GM23338 (cell line): ENCODE data around the gene EIF1B. TPM values are rescaled to one million over a fixed set of nuclear protein-coding genes. Genes with fewer than 3 reads are reported as not detected.

Source experiments
- ATAC-seq: fragments of 200-7000 bp; cut with Tn5 transposase; 3 replicates; pipeline ENCODE4 v1.9.1; 2020
- DNase-seq: peaks from one replicate; pipeline ENCODE4 v3.0.0-alpha.2; 2015; ENCODE audit warnings: low spot score
- H2AFZ ChIP-seq: fragments of 200-600 bp; sonication (generic); 2 replicates; pipeline ENCODE4 v1.8.0; 2016; ENCODE audit warnings: antibody characterized with exemption, mild to moderate bottlenecking, moderate library complexity
- H3F3A ChIP-seq: fragments of 200-600 bp; sonication (generic); replicated peaks from 2 replicates; pipeline ENCODE4 v1.8.0; 2017; ENCODE audit warnings: antibody characterized with exemption, mixed run types, low read depth
- H3K27ac ChIP-seq: fragments of 200-600 bp; sonication (generic); 2 replicates; pipeline ENCODE4 v1.6.1; 2016; ENCODE audit warnings: low read depth
- H3K27me3 ChIP-seq: fragments of 200-600 bp; sonication (generic); 2 replicates; pipeline ENCODE4 v1.8.0; 2016; ENCODE audit warnings: mild to moderate bottlenecking, mixed run types, moderate library complexity; ENCODE audit not compliant: insufficient read depth
- H3K36me3 ChIP-seq: fragments of 200-600 bp; sonication (generic); 2 replicates; pipeline ENCODE4 v1.8.0; 2016; ENCODE audit warnings: mild to moderate bottlenecking; ENCODE audit not compliant: insufficient read depth
- H3K4me1 ChIP-seq: fragments of 200-600 bp; sonication (generic); 2 replicates; pipeline ENCODE4 v1.8.0; 2016; ENCODE audit warnings: mild to moderate bottlenecking, moderate library complexity; ENCODE audit not compliant: insufficient read depth
- H3K4me2 ChIP-seq: fragments of 200-600 bp; sonication (generic); 2 replicates; pipeline ENCODE4 v1.7.1; 2017; ENCODE audit warnings: mixed run types
- H3K4me3 ChIP-seq: fragments of 200-600 bp; sonication (generic); 2 replicates; pipeline ENCODE4 v1.6.1; 2016; ENCODE audit warnings: mixed run types
- H3K79me2 ChIP-seq: fragments of 200-600 bp; sonication (generic); replicated peaks from 2 replicates; pipeline ENCODE4 v1.8.0; 2017; ENCODE audit warnings: mild to moderate bottlenecking; ENCODE audit not compliant: insufficient read depth
- H3K9me2 ChIP-seq: fragments of 200-600 bp; sonication (generic); 2 replicates; pipeline ENCODE4 v1.8.0; 2017; ENCODE audit not compliant: insufficient read depth
- H4K20me1 ChIP-seq: fragments of 200-600 bp; sonication (generic); replicated peaks from 2 replicates; pipeline ENCODE4 v1.8.0; 2017; ENCODE audit warnings: mild to moderate bottlenecking; ENCODE audit not compliant: insufficient read depth
- H3K27ac Mint-ChIP-seq: 2 replicates; pipeline ENCODE4 v1.8.0; 2020; ENCODE audit warnings: inconsistent platforms, mild to moderate bottlenecking, moderate library complexity, mixed read lengths
- H3K27me3 Mint-ChIP-seq: 3 replicates; pipeline ENCODE4 v1.8.0; 2022; ENCODE audit warnings: low read depth, mild to moderate bottlenecking, moderate library complexity, mixed read lengths, inconsistent platforms; ENCODE audit not compliant: insufficient read depth, poor library complexity
- H3K36me3 Mint-ChIP-seq: 3 replicates; pipeline ENCODE4 v1.8.0; 2021; ENCODE audit warnings: low read depth, mild to moderate bottlenecking, inconsistent platforms, moderate library complexity, mixed read lengths
- H3K4me1 Mint-ChIP-seq: 3 replicates; pipeline ENCODE4 v1.8.0; 2020; ENCODE audit warnings: mild to moderate bottlenecking, inconsistent platforms, mixed read lengths
- H3K4me3 Mint-ChIP-seq: 3 replicates; pipeline ENCODE4 v1.8.0; 2021; ENCODE audit warnings: moderate library complexity, mild to moderate bottlenecking, inconsistent platforms, mixed read lengths
- H3K9me3 Mint-ChIP-seq: 3 replicates; pipeline ENCODE4 v1.8.0; 2020; ENCODE audit warnings: moderate library complexity, mild to moderate bottlenecking, inconsistent platforms, mixed read lengths
- CREB1 ChIP-seq: fragments of 250-450 bp; sonication (Bioruptor Pico); IDR thresholded peaks from 2 replicates; pipeline ENCODE4 v1.5.0; 2020; ENCODE audit warnings: low read depth, mild to moderate bottlenecking, moderate library complexity
- CTCF ChIP-seq, 2 experiments: fragments of 200-600 bp in 1 of 2; sonication (generic) in 1 of 2; conservative IDR thresholded peaks; 2 replicates each; pipeline versions ENCODE4 v1.5.1 to v1.6.1; 2016 to 2017; ENCODE audit warnings: antibody characterized with exemption in 2 of 2, low read depth in 2 of 2, mild to moderate bottlenecking in 2 of 2, moderate library complexity in 1 of 2
- ETS1 ChIP-seq: IDR thresholded peaks from 2 replicates; pipeline ENCODE4 v1.6.1; 2016; ENCODE audit warnings: antibody characterized with exemption
- EZH2phosphoT487 ChIP-seq: fragments of 200-600 bp; sonication (generic); IDR thresholded peaks from one replicate; pipeline ENCODE4 v1.8.1; 2018; ENCODE audit warnings: antibody characterized with exemption; ENCODE audit not compliant: unreplicated experiment
- NANOG ChIP-seq: IDR thresholded peaks from 2 replicates; pipeline ENCODE4 v1.6.1; 2016; ENCODE audit warnings: antibody characterized with exemption, borderline replicate concordance
- POLR2AphosphoS5 ChIP-seq: IDR thresholded peaks from 2 replicates; pipeline ENCODE4 v1.6.1; 2016; ENCODE audit warnings: antibody characterized with exemption, low read depth
- ZNF114 ChIP-seq: fragments of 250-450 bp; sonication (Bioruptor Pico); IDR thresholded peaks from 2 replicates; pipeline ENCODE4 v1.5.0; 2020; ENCODE audit warnings: mild to moderate bottlenecking, moderate library complexity
- ZNF462 ChIP-seq: fragments of 250-450 bp; sonication (Bioruptor Pico); IDR thresholded peaks from 2 replicates; pipeline ENCODE4 v1.5.0; 2020; ENCODE audit warnings: mild to moderate bottlenecking, moderate library complexity
- polyA plus RNA-seq: library from polyadenylated mRNA; unstranded; fragments of >200 nt; fragmentation: Nextera tagmentation; extraction: Ambion mirVana; gene quantifications from 2 replicates; pipeline ENCODE4 v1.2.1, GENCODE V29; 2016
- total RNA-seq: library from RNA; depleted of rRNA; stranded (reverse); fragments of >200 nt; shearing (Covaris generic); gene quantifications from 2 replicates; pipeline ENCODE4 v1.2.3, GENCODE V29; 2014

Gene EIF1B
- total and polyA plus RNA-seq, 2 experiments from 2014 or later, result 24.4 to 229 TPM

GRCh38 chr3:40302784-40303183, 6.7 kb upstream of the EIF1B start:
- Histone ChIP-seq H3F3A (no peaks in the 10 kb centered on the region), H3K27me3 (no peaks in the 10 kb centered on the region), H3K4me3 (no peak overlapping the region), H2AFZ (no peak overlapping the region), H3K4me1 (no peaks in the 10 kb centered on the region), H3K9me2 (no peaks in the 10 kb centered on the region), H4K20me1 (no peaks in the 10 kb centered on the region), H3K79me2 (no peaks in the 10 kb centered on the region), H3K4me2 (no peak overlapping the region), H3K36me3 (no peaks in the 10 kb centered on the region), H3K27ac (no peak overlapping the region)
- TF ChIP-seq ETS1, result no peak
- no peak for TF ChIP-seq POLR2AphosphoS5
- TF ChIP-seq ZNF462, result no peak
- no peak for TF ChIP-seq ZNF114
- TF ChIP-seq EZH2phosphoT487, result no peak
- no peak for TF ChIP-seq CREB1 (CRISPR knock-in tag)
- no peak for TF ChIP-seq CTCF (conservative IDR thresholded peaks at IDR 0.05; ENCODE audit: low read depth in 2 of 2)
- TF ChIP-seq NANOG, result no peak
- no peak overlapping the region for H3K4me3 Mint-ChIP-seq
- DNase-seq (no peak), ATAC-seq (no peak)
- H3K4me1 Mint-ChIP-seq, result no peaks in the 10 kb centered on the region
- H3K9me3 Mint-ChIP-seq, result no peaks in the 10 kb centered on the region
- no peaks in the 10 kb centered on the region for H3K27me3 Mint-ChIP-seq
- H3K36me3 Mint-ChIP-seq, result no peaks in the 10 kb centered on the region; the same call in 2 of the 3 replicates
- no peak overlapping the region for H3K27ac Mint-ChIP-seq
